Endodermal cell (in vitro differentiated cells): ENCODE results near the gene SCPEP1. TPM values are rescaled to one million over a fixed set of nuclear protein-coding genes. Genes with fewer than 3 reads are reported as not detected.
A peak's percentile ranks its signal among the peaks of the same experiment; 100 is the strongest.

Experiments
- DNase-seq: peaks from one replicate; pipeline ENCODE4 v3.0.0-alpha.2; 2017
- H3K27ac ChIP-seq: 2 replicates; pipeline ENCODE4 v1.5.1; 2013; ENCODE audit warnings: mild to moderate bottlenecking, low read depth, low read length, moderate library complexity
- H3K27me3 ChIP-seq: 2 replicates; pipeline ENCODE4 v1.6.1; 2013; ENCODE audit warnings: mild to moderate bottlenecking, low read length, moderate library complexity; ENCODE audit not compliant: insufficient read depth, control insufficient read depth, poor library complexity, severe bottlenecking
- H3K36me3 ChIP-seq: 2 replicates; pipeline ENCODE4 v1.7.0; 2013; ENCODE audit warnings: mild to moderate bottlenecking, low read length, moderate library complexity; ENCODE audit not compliant: control insufficient read depth, insufficient read depth
- H3K4me1 ChIP-seq: one replicate; pipeline ENCODE4 v1.7.0; 2013; ENCODE audit warnings: low read length; ENCODE audit not compliant: control insufficient read depth, insufficient read depth
- H3K4me3 ChIP-seq: 2 replicates; pipeline ENCODE4 v1.5.1; 2013; ENCODE audit warnings: mild to moderate bottlenecking, low read length, moderate library complexity
- H3K9ac ChIP-seq: 2 replicates; pipeline ENCODE4 v1.6.1; 2013; ENCODE audit warnings: mild to moderate bottlenecking, low read length, moderate library complexity; ENCODE audit not compliant: poor library complexity, severe bottlenecking; ENCODE audit errors: extremely low read depth
- H3K9me3 ChIP-seq: 2 replicates; pipeline ENCODE4 v1.6.1; 2013; ENCODE audit warnings: mild to moderate bottlenecking, low read length, moderate library complexity; ENCODE audit not compliant: control insufficient read depth
- H3K27ac Mint-ChIP-seq: 2 replicates; pipeline ENCODE4 v1.8.0; 2020; ENCODE audit warnings: mixed read lengths
- H3K27me3 Mint-ChIP-seq: 2 replicates; pipeline ENCODE4 v1.8.0; 2021; ENCODE audit warnings: mild to moderate bottlenecking, mixed read lengths; ENCODE audit not compliant: insufficient read depth
- H3K36me3 Mint-ChIP-seq: 2 replicates; pipeline ENCODE4 v1.8.0; 2020; ENCODE audit warnings: low read depth, mixed read lengths
- H3K4me1 Mint-ChIP-seq: 2 replicates; pipeline ENCODE4 v1.8.0; 2020; ENCODE audit warnings: mixed read lengths
- H3K4me3 Mint-ChIP-seq: 2 replicates; pipeline ENCODE4 v1.8.0; 2020; ENCODE audit warnings: mild to moderate bottlenecking, moderate library complexity, mixed read lengths
- H3K9me3 Mint-ChIP-seq: 2 replicates; pipeline ENCODE4 v1.8.0; 2020; ENCODE audit warnings: mild to moderate bottlenecking, mixed read lengths
- CTCF ChIP-seq: fragments of 200-600 bp; sonication (generic); conservative IDR thresholded peaks from 2 replicates; pipeline ENCODE4 v1.5.0; 2021; ENCODE audit warnings: antibody characterized with exemption, mild to moderate bottlenecking
- WGBS, 2 experiments: methylation state at CpG; one replicate each; pipeline versions ENCODE4 v1.1.5 to v1.1.7; 2013; ENCODE audit warnings: missing lambda C conversion rate in 2 of 2, mixed read lengths in 1 of 2; ENCODE audit not compliant: insufficient coverage in 1 of 2, insufficient read length in 1 of 2; 5-methylcytosine and 5-hydroxymethylcytosine counted together
- total RNA-seq, 2 donors: library from RNA; stranded (reverse); fragmentation: NEBNext Ultra II Directional in 1 of 2; extraction: Animal tissue kit (Norgen Biotek cat#: 25700) in 1 of 2; gene quantifications; 2 replicates in 1 of 2; 3 replicates in 1 of 2; pipeline ENCODE4 v1.2.1, GENCODE V29; 2021

The SCPEP1 gene
- total RNA-seq, 2 donors from 2014 or later = 28.5 to 30.8 TPM

DNA sequence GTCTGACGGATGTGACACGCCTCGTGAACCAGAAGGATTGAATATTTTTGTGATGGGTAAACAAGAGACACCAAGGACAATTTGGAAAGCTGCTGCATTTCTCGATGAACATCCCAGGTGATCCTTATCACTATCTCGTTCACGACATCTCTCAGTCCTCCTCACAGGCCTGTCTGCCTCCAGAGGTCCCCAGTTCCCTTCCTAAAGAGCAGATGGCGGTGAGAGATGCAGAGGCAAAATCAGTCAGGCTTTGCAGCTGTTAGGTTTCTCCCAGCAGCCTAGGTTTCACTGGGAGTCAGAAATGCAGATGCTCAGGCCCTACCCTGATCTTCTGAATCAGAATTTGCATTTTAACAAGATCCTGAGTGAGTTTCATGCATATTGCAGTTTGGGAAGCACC is 23.6 kb downstream of the SCPEP1 start:
- Histone ChIP-seq H3K36me3 (no peaks in the 10 kb centered on the region), H3K4me3 (no peak overlapping the region), H3K27me3 (no peaks in the 10 kb centered on the region), H3K9ac (no peak overlapping the region), H3K27ac (no peak overlapping the region), H3K4me1 (no peaks in the 10 kb centered on the region), H3K9me3 (no peaks in the 10 kb centered on the region)
- Mint-ChIP-seq H3K4me3 (no peak overlapping the region), H3K27ac (no peak overlapping the region), H3K4me1 (no peaks in the 10 kb centered on the region), H3K9me3 (no peaks in the 10 kb centered on the region), H3K27me3 (no peaks in the 10 kb centered on the region), H3K36me3 (peaks cover 25% of the 10 kb centered on the region)
- peak; percentile 60 for DNase-seq
- WGBS, 2 experiments = 92 to 98% methylated on average over 5 to 7 of the region's 7 CpGs
- TF ChIP-seq CTCF = peak; percentile 45

- no peaks in the 10 kb centered on the region for H3K4me1 ChIP-seq
- Mint-ChIP-seq H3K4me3 (no peak overlapping the region), H3K4me1 (no peaks in the 10 kb centered on the region), H3K27me3 (no peaks in the 10 kb centered on the region), H3K9me3 (no peaks in the 10 kb centered on the region), H3K36me3 (peaks cover 22% of the 10 kb centered on the region), H3K27ac (no peak overlapping the region)
- H3K27me3 ChIP-seq = no peaks in the 10 kb centered on the region
- no peak for TF ChIP-seq CTCF
- H3K27ac ChIP-seq = no peak overlapping the region
- 91 to 96% methylated on average over 5 of the region's 5 CpGs for WGBS, 2 experiments
- DNase-seq = peak; percentile 39
- H3K9ac ChIP-seq = no peak overlapping the region
- H3K36me3 ChIP-seq = no peaks in the 10 kb centered on the region
- H3K4me3 ChIP-seq = no peak overlapping the region
- no peaks in the 10 kb centered on the region for H3K9me3 ChIP-seq
These were observed 25.0 kb downstream of the SCPEP1 start for GRCh38 chr17:57002904-57003303.

GRCh38 chr17:57004944-57005579 is 27.1 kb downstream of the SCPEP1 start:
- no peaks in the 10 kb centered on the region for H3K27me3 Mint-ChIP-seq
- H3K4me1 Mint-ChIP-seq = peaks cover 3% of the 10 kb centered on the region
- TF ChIP-seq CTCF = peak; percentile 66
- no peaks in the 10 kb centered on the region for H3K36me3 ChIP-seq
- no peaks in the 10 kb centered on the region for H3K9me3 ChIP-seq
- DNase-seq = peak; percentile 67
- no peak overlapping the region for H3K4me3 Mint-ChIP-seq
- no peaks in the 10 kb centered on the region for H3K9me3 Mint-ChIP-seq
- no peaks in the 10 kb centered on the region for H3K27me3 ChIP-seq
- peaks cover 17% of the 10 kb centered on the region for H3K36me3 Mint-ChIP-seq
- no peaks in the 10 kb centered on the region for H3K4me1 ChIP-seq
- no peak overlapping the region for H3K9ac ChIP-seq
- no peak overlapping the region for H3K27ac Mint-ChIP-seq
- H3K27ac ChIP-seq = no peak overlapping the region
- H3K4me3 ChIP-seq = no peak overlapping the region
- 86 to 88% methylated on average over 6 to 8 of the region's 8 CpGs for WGBS, 2 experiments
